ENCODE data around the gene TMEM207. TPM values are rescaled to one million over a fixed set of nuclear protein-coding genes. Genes with fewer than 3 reads are reported as not detected.

The TMEM207 gene
- total and polyA plus RNA-seq, 2 of the 13 experiments (the other 11 are each of a cell fraction or from before 2014, with no cell fraction given): not detected

DNA sequence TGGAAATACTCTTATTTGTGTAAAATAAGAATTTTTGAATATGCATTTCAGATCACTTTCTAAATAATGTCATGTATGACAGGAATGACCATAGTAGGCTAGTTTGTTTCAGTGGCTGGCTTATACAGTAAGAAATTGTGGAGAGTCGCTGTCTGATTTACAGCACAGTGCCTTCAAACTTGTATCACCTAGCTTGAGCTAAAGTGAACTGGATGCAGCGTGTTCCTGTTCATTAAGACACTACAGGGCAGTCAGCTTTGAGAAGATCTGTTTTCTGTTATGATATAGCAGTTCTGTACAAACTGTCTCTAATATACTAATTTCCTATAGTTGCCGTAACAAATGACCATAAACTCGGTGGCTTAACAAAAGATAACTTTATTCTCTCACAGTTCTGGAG, 51.8 kb downstream of the TMEM207 start:
- POLR2A ChIA-PET: no interaction called here
- no peaks in the 10 kb centered on the region for H3K36me3 ChIP-seq (replicated peaks in 1 of 2; ENCODE audit: control insufficient read depth in 1 of 2, insufficient read depth in 2 of 2, low read length in 2 of 2)
- H3K4me3 ChIP-seq (replicated peaks in 1 of 3; ENCODE audit: insufficient read depth in 1 of 3, low read depth in 2 of 3, low read length in 3 of 3): no peak overlapping the region
- no peak overlapping the region for H3K27ac ChIP-seq (ENCODE audit: extremely low read length, insufficient read depth, low read length)
- TF ChIP-seq ZNF644 (CRISPR knock-in tag; IDR thresholded peaks at IDR 0.05; ENCODE audit: low read depth) (no peak), ZNF230 (CRISPR knock-in tag; IDR thresholded peaks at IDR 0.05) (no peak)
- no peaks in the 10 kb centered on the region for H3K4me1 ChIP-seq (ENCODE audit: insufficient read depth, low read length)
- in situ Hi-C loops (cut with HindIII; ENCODE audit: extremely low pct_ligation_motif_present, low pct_unique_long_range_greater_than_20kb): no loop called here
- CTCF ChIA-PET (ENCODE audit: low intra/inter-chr PET ratio, low total read pairs): no interaction called here
- H3K9me3 ChIP-seq (ENCODE audit: low read length): no peaks in the 10 kb centered on the region
- no TSS peak for BruUV-seq (replicated peaks)
- H3K79me2 ChIP-seq (ENCODE audit: insufficient read depth, low read length): no peaks in the 10 kb centered on the region
- no peak overlapping the region for H3K9ac ChIP-seq (ENCODE audit: insufficient read depth, low read depth, low read length)
- no peak overlapping the region for H2AFZ ChIP-seq (ENCODE audit: low read length)
- WGBS (ENCODE audit: low lambda C conversion rate): 48% methylated on average over 4 of the region's 4 CpGs
- no peak for FAIRE-seq
- DNase-seq (ENCODE audit: low spot score): no peak
- H4K20me1 ChIP-seq (ENCODE audit: insufficient read depth, low read length): no peaks in the 10 kb centered on the region
- H3K4me2 ChIP-seq (ENCODE audit: low read depth, low read length): no peak overlapping the region
- no peaks in the 10 kb centered on the region for H3K27me3 ChIP-seq (ENCODE audit: control insufficient read depth in 1 of 2, insufficient read depth in 2 of 2, low read length in 2 of 2)
- ATAC-seq: no peak
- intact Hi-C loops (cut with micrococcal nuclease; ENCODE audit: unreplicated experiment): no loop called here

DNA sequence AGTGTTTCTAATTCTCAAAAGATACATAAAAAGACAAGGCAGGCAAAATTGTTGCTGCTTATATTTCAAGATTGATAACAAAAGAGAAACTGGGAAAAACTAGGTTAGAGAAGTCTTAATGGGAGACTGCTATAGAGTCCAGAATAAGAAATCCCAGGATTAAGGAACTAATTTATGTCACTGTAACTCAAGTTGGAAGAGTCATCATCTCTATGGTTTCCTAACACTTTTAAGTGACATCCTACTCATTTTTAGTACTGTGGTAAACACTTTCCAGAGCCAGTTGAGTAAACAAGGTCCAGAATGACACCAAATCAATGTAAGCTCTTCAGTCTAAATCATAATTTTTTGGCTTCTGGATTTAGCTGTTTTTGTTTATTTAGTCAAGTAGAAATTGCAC, 53.7 kb downstream of the TMEM207 start:
- no peaks in the 10 kb centered on the region for H3K79me2 ChIP-seq (ENCODE audit: insufficient read depth, low read length)
- H3K27me3 ChIP-seq (ENCODE audit: control insufficient read depth in 1 of 2, insufficient read depth in 2 of 2, low read length in 2 of 2): no peaks in the 10 kb centered on the region
- TF ChIP-seq, protein P1, sequence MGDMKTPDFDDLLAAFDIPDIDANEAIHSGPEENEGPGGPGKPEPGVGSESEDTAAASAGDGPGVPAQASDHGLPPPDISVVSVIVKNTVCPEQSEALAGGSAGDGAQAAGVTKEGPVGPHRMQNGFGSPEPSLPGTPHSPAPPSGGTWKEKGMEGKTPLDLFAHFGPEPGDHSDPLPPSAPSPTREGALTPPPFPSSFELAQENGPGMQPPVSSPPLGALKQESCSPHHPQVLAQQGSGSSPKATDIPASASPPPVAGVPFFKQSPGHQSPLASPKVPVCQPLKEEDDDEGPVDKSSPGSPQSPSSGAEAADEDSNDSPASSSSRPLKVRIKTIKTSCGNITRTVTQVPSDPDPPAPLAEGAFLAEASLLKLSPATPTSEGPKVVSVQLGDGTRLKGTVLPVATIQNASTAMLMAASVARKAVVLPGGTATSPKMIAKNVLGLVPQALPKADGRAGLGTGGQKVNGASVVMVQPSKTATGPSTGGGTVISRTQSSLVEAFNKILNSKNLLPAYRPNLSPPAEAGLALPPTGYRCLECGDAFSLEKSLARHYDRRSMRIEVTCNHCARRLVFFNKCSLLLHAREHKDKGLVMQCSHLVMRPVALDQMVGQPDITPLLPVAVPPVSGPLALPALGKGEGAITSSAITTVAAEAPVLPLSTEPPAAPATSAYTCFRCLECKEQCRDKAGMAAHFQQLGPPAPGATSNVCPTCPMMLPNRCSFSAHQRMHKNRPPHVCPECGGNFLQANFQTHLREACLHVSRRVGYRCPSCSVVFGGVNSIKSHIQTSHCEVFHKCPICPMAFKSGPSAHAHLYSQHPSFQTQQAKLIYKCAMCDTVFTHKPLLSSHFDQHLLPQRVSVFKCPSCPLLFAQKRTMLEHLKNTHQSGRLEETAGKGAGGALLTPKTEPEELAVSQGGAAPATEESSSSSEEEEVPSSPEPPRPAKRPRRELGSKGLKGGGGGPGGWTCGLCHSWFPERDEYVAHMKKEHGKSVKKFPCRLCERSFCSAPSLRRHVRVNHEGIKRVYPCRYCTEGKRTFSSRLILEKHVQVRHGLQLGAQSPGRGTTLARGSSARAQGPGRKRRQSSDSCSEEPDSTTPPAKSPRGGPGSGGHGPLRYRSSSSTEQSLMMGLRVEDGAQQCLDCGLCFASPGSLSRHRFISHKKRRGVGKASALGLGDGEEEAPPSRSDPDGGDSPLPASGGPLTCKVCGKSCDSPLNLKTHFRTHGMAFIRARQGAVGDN (CRISPR knock-in tag; IDR thresholded peaks at IDR 0.05): no peak
- TF ChIP-seq YEATS4 (CRISPR knock-in tag; IDR thresholded peaks at IDR 0.05; ENCODE audit: borderline replicate concordance): no peak
- no peak for TF ChIP-seq ZNF136 (CRISPR knock-in tag; IDR thresholded peaks at IDR 0.05; ENCODE audit: low read depth)
- TF ChIP-seq RBFOX2 (IDR thresholded peaks at IDR 0.05; ENCODE audit: low read depth, low read length): no peak
- no peak for TF ChIP-seq MED1 (CRISPR knock-in tag; IDR thresholded peaks at IDR 0.05)
- ChIA-PET CTCF (ENCODE audit: low intra/inter-chr PET ratio, low total read pairs) (no interaction called here), POLR2A (no interaction called here)
- no peak overlapping the region for H3K27ac ChIP-seq (ENCODE audit: extremely low read length, insufficient read depth, low read length)
- no peak overlapping the region for H3K4me2 ChIP-seq (ENCODE audit: low read depth, low read length)
- no peak overlapping the region for H2AFZ ChIP-seq (ENCODE audit: low read length)
- no TSS peak for BruUV-seq (replicated peaks)
- FAIRE-seq (no peak), ATAC-seq (no peak), DNase-seq (ENCODE audit: low spot score) (no peak)
- H3K9me3 ChIP-seq (ENCODE audit: low read length): no peaks in the 10 kb centered on the region
- no peaks in the 10 kb centered on the region for H3K4me1 ChIP-seq (ENCODE audit: insufficient read depth, low read length)
- no peak overlapping the region for H3K9ac ChIP-seq (ENCODE audit: insufficient read depth, low read depth, low read length)
- H4K20me1 ChIP-seq (ENCODE audit: insufficient read depth, low read length): no peaks in the 10 kb centered on the region
- intact Hi-C loops (cut with micrococcal nuclease; ENCODE audit: unreplicated experiment) (no loop called here), in situ Hi-C loops (cut with HindIII; ENCODE audit: extremely low pct_ligation_motif_present, low pct_unique_long_range_greater_than_20kb) (no loop called here)
- H3K4me3 ChIP-seq (replicated peaks in 1 of 3; ENCODE audit: insufficient read depth in 1 of 3, low read depth in 2 of 3, low read length in 3 of 3): no peak overlapping the region
- no peaks in the 10 kb centered on the region for H3K36me3 ChIP-seq (replicated peaks in 1 of 2; ENCODE audit: control insufficient read depth in 1 of 2, insufficient read depth in 2 of 2, low read length in 2 of 2)
